Gastrocnemius medialis (tissue), 4 donors: ENCODE data around the gene DGKG. TPM values are rescaled to one million over a fixed set of nuclear protein-coding genes. Genes with fewer than 3 reads are reported as not detected.
A peak's percentile ranks its signal among the peaks of the same experiment; 100 is the strongest.

Source experiments
- ATAC-seq, 2 donors: fragments of 150-250 bp; one replicate each; pipeline ENCODE4 v1.9.1; 2016
- DNase-seq, 2 donors: peaks; one replicate each; pipeline ENCODE4 v3.0.0-alpha.2; 2019
- H3K27ac ChIP-seq, 4 donors: fragments of 200-600 bp; sonication (generic); 1 replicate in 1 of 4; 2 replicates in 3 of 4; pipeline ENCODE4 v1.5.1; 2016 to 2018; ENCODE audit warnings: mild to moderate bottlenecking in 2 of 4, moderate library complexity in 1 of 4
- H3K27me3 ChIP-seq, 3 donors: fragments of 200-600 bp; sonication (generic) in 2 of 3; 1 replicate in 1 of 3; 2 replicates in 2 of 3; pipeline versions ENCODE4 v1.5.1 to v1.6.0; 2016 to 2019; ENCODE audit warnings: mild to moderate bottlenecking in 1 of 3, moderate library complexity in 1 of 3
- H3K36me3 ChIP-seq, 2 donors: fragments of 200-600 bp; sonication (generic) in 1 of 2; one replicate each; pipeline ENCODE4 v1.5.1; 2017 to 2018
- H3K4me1 ChIP-seq, 2 donors: fragments of 200-600 bp; sonication (generic) in 1 of 2; one replicate each; pipeline ENCODE4 v1.5.1; 2016 to 2017; ENCODE audit warnings: mild to moderate bottlenecking in 2 of 2
- H3K4me3 ChIP-seq, 4 donors: fragments of 200-600 bp; sonication (generic) in 3 of 4; 1 replicate in 1 of 4; 2 replicates in 3 of 4; pipeline ENCODE4 v1.5.1; 2016 to 2019; ENCODE audit warnings: mild to moderate bottlenecking in 2 of 4
- H3K9me3 ChIP-seq, 3 donors: fragments of 200-600 bp; sonication (generic) in 2 of 3; 1 replicate in 1 of 3; 2 replicates in 2 of 3; pipeline ENCODE4 v1.5.1; 2016 to 2019
- POLR2A ChIP-seq, 2 donors: fragments of 450-650 bp; IDR thresholded peaks; one replicate each; pipeline ENCODE4 v1.6.1; 2017; ENCODE audit warnings: antibody characterized with exemption in 2 of 2, mild to moderate bottlenecking in 2 of 2, moderate library complexity in 2 of 2
- in situ Hi-C, 4 donors: fragments of 200-750 bp; cut with MboI; loops; one replicate each; pipeline versions ENCODE4 v1.15.0 to v1.8.0; 2017; ENCODE audit warnings: low sequenced_read_pairs in 4 of 4
- intact Hi-C: fragments of 100-400 bp; cut with DNase I; formaldehyde crosslinking; loops from one replicate; pipeline ENCODE4 v1.15.1; 2023; ENCODE audit warnings: low total_unique reads
- total RNA-seq, 4 donors: library from RNA; depleted of rRNA; stranded (reverse); fragments of >200 nt; gene quantifications; one replicate each; pipeline versions ENCODE4 v1.1.0 to v1.2.3, GENCODE V29; 2016
- TF ChIP-seq, protein P1 (sequence below), 5 experiments: fragments of 450-650 bp in 3 of 5; fragments of 200-600 bp in 2 of 5; sonication (generic) in 2 of 5; IDR thresholded peaks in 4 of 5; conservative IDR thresholded peaks in 1 of 5; 1 replicate in 4 of 5; 2 replicates in 1 of 5; pipeline ENCODE4 v1.5.1; 2016 to 2019; ENCODE audit warnings: antibody characterized with exemption in 5 of 5, mild to moderate bottlenecking in 3 of 5, moderate library complexity in 3 of 5

DGKG gene
- total RNA-seq, 4 donors from 2014 or later, result 5.0 to 11.2 (median 7.7) TPM

GRCh38 chr3:186108941-186109865, 252.8 kb downstream of the DGKG start, which contains the start of gene ETV5:
ETV5 (minus strand) TSS chr3:186109089; CDS start chr3:186105868, 3,221 bp downstream.
- no peaks in the 10 kb centered on the region for H3K36me3 ChIP-seq
- in situ Hi-C loops (loop anchor here in 1 of 4 donors (10.0 to 25.0 kb wide), 2 partner anchors 116 to 453 kb away; partner anchors contain the start of genes DNAJB11 and TBCCD1), intact Hi-C loops (loop anchor here (2.0 to 10.0 kb wide), 5 partner anchors 112 to 676 kb away; partner anchors contain the start of genes DNAJB11, EIF4A2 and TRA2B)
- peaks cover 18 to 23% of the 10 kb centered on the region in 2 donors for H3K4me1 ChIP-seq
- peak within 1 kb of the TSS; percentile 77 to 87 (median 80) for H3K4me3 ChIP-seq
- TF ChIP-seq, protein P1, sequence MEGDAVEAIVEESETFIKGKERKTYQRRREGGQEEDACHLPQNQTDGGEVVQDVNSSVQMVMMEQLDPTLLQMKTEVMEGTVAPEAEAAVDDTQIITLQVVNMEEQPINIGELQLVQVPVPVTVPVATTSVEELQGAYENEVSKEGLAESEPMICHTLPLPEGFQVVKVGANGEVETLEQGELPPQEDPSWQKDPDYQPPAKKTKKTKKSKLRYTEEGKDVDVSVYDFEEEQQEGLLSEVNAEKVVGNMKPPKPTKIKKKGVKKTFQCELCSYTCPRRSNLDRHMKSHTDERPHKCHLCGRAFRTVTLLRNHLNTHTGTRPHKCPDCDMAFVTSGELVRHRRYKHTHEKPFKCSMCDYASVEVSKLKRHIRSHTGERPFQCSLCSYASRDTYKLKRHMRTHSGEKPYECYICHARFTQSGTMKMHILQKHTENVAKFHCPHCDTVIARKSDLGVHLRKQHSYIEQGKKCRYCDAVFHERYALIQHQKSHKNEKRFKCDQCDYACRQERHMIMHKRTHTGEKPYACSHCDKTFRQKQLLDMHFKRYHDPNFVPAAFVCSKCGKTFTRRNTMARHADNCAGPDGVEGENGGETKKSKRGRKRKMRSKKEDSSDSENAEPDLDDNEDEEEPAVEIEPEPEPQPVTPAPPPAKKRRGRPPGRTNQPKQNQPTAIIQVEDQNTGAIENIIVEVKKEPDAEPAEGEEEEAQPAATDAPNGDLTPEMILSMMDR (IDR thresholded peaks at IDR 0.05 in 4 of 5, conservative IDR thresholded peaks at IDR 0.05 in 1 of 5), result peak in 2 of 5 experiments; percentile 20 to 21
- TF ChIP-seq POLR2A (IDR thresholded peaks at IDR 0.05), result peak; percentile 86 to 95
- peak; percentile 100 for DNase-seq
- no peaks in the 10 kb centered on the region for H3K9me3 ChIP-seq
- H3K27me3 ChIP-seq, result peaks cover 0 to 6% (median 3%) of the 10 kb centered on the region in 3 donors
- ATAC-seq, result peak; percentile 90 to 93
- peak within 1 kb of the TSS; percentile 88 to 95 (median 91) for H3K27ac ChIP-seq

DNA sequence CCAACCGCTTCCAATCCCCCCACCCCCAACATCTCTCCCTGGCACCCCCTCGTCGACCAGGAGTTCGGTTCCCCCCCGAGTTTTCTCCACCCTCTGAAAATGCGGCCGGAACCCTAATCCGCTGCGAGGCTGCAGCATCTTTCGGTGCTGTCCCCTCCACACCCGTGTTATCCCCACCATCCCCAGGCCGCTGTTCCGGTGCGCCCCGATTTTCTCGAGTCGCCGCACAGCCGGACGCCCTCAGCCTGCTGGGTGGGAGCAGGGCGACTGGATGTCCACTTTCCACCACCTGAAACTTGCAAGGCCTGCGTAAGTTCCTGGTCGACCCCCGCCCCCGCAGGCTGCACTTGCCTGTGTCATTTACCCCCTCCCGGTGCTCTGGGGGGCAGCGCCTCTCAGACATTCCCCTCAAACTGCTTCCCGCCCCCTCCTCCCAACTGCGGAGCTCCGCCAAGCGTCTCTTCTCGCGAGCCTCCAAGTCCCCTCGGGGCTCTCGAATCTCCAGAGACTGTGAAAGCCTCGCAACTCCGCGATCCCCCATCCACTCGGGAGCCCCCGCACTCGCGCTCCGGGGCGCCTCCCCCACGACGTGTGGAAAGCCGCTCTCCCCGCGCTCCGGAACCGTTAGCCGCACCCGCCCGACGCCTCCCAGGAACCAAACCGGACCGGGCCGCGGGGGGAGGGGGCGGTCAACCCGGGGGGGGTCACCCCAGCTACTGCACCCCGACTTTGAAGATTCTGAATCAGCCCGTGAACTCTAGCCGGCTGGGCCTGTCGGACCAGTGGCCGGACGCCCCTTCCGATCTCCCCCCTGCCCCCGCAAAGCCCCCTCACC, 253.7 kb downstream of the DGKG start:
- H3K27me3 ChIP-seq, result peaks cover 0 to 6% (median under 1%) of the 10 kb centered on the region in 3 donors
- peak in 1 of 2 donors; percentile 35 for DNase-seq
- intact Hi-C loops, result loop anchor here (2.0 to 10.0 kb wide), 5 partner anchors 112 to 676 kb away; partner anchors contain the start of genes DNAJB11, EIF4A2 and TRA2B
- H3K36me3 ChIP-seq, result no peaks in the 10 kb centered on the region
- H3K9me3 ChIP-seq, result no peaks in the 10 kb centered on the region
- TF ChIP-seq, protein P1 (IDR thresholded peaks at IDR 0.05 in 4 of 5, conservative IDR thresholded peaks at IDR 0.05 in 1 of 5), result peak in 1 of 5 experiments; percentile 14
- no peak for TF ChIP-seq POLR2A (IDR thresholded peaks at IDR 0.05)
- peaks cover 25 to 30% of the 10 kb centered on the region in 2 donors for H3K4me1 ChIP-seq
- H3K27ac ChIP-seq, result peak overlapping the region; percentile 88 to 95 (median 91)
- in situ Hi-C loops, result loop anchor here in 1 of 4 donors (10.0 to 25.0 kb wide), 2 partner anchors 116 to 454 kb away; partner anchors contain the start of genes DNAJB11 and TBCCD1
- peak; percentile 6 to 7 for ATAC-seq
- peak overlapping the region; percentile 77 to 87 (median 80) for H3K4me3 ChIP-seq

DNA sequence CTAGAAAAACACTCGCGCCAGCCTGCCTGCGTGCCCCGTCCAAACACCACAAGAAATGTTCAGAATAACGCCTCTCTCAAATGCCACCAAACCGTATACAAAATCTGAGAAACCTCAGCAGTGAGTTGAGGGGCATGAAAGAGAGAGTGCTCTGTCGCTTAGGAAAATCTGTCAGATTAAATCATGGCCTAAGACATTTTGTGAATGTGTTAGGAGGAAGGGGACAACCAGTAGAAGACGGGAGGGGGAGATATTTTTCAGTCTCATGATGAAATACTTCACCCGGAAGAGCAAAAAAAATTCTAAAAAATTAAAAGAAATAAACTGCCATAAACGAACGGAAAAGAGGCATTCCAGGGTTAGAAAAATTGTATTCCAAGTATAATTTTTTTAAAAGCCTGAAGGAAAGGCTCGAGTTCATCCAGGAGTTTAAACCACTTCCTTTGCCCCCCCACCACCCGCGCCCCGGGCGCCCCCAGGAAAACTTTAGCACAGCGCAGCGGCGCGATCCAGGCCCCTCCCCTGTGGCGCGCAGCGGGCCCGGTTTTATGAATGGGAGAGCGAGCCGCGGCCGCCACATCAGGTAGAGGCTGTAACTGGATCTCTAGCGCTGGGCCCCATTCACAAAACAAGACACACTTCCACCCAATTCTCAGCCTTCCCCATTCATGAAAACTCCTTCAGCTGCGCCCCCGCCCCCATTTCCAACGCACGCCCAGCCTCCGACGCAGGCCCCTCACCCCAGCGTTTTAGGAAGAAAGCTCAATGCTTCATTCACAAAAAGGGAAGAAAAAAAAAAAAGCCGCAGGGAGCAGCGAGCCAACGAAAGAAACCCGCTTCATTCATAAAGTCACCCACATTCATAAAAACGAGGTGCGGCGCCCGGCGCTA, 254.6 kb downstream of the DGKG start:
- ATAC-seq (no peak), DNase-seq (peak; percentile 54 to 65)
- TF ChIP-seq POLR2A (IDR thresholded peaks at IDR 0.05), result peak in 1 of 2 donors; percentile 39
- TF ChIP-seq, protein P1 (IDR thresholded peaks at IDR 0.05 in 4 of 5, conservative IDR thresholded peaks at IDR 0.05 in 1 of 5), result no peak
- Histone ChIP-seq H3K27me3 (peaks cover 0 to 6% (median 0%) of the 10 kb centered on the region in 3 donors), H3K4me1 (peaks cover 32 to 38% of the 10 kb centered on the region in 2 donors), H3K27ac (peak overlapping the region; percentile 88 to 95 (median 91)), H3K36me3 (no peaks in the 10 kb centered on the region), H3K4me3 (peak overlapping the region; percentile 77 to 87 (median 80)), H3K9me3 (no peaks in the 10 kb centered on the region)
- intact Hi-C loops, result loop anchor here (2.0 to 10.0 kb wide), 5 partner anchors 113 to 677 kb away; partner anchors contain the start of genes DNAJB11, EIF4A2 and TRA2B
- in situ Hi-C loops, result loop anchor here in 1 of 4 donors (10.0 to 25.0 kb wide), 2 partner anchors 117 to 455 kb away; partner anchors contain the start of genes DNAJB11 and TBCCD1
